HUES6 (cell line): Measurements from ENCODE around the gene ZFYVE16.
A peak's percentile ranks its signal among the peaks of the same experiment; 100 is the strongest.
"Not testable (repeated sequence)": the region's sequence is repeated elsewhere in the genome, so short reads cannot be mapped to it uniquely, and the experiment has no call there.

Experiments used
- H3K27ac ChIP-seq: 2 replicates; pipeline ENCODE4 v1.7.0; 2013; ENCODE audit warnings: low read depth, mild to moderate bottlenecking, low read length, inconsistent platforms
- H3K27me3 ChIP-seq: 2 replicates; pipeline ENCODE4 v1.6.1; 2013; ENCODE audit warnings: low read length; ENCODE audit not compliant: control insufficient read depth, insufficient read depth
- H3K36me3 ChIP-seq: 2 replicates; pipeline ENCODE4 v1.6.1; 2013; ENCODE audit warnings: low read length; ENCODE audit not compliant: control insufficient read depth, insufficient read depth
- H3K4me1 ChIP-seq: 2 replicates; pipeline ENCODE4 v1.6.1; 2013; ENCODE audit warnings: low read length; ENCODE audit not compliant: control insufficient read depth, insufficient read depth
- H3K4me3 ChIP-seq: 2 replicates; pipeline ENCODE4 v1.5.1; 2013; ENCODE audit warnings: low read depth, low read length
- H3K9ac ChIP-seq: one replicate; pipeline ENCODE4 v1.6.1; 2013; ENCODE audit warnings: mild to moderate bottlenecking, low read length
- H3K9me3 ChIP-seq: 2 replicates; pipeline ENCODE4 v1.6.1; 2013; ENCODE audit warnings: low read depth, low read length; ENCODE audit not compliant: control insufficient read depth, insufficient read depth

The ZFYVE16 gene

GRCh38 chr5:80387063-80387768, 20.6 kb upstream of the ZFYVE16 start:
- Histone ChIP-seq H3K36me3 (no peaks in the 10 kb centered on the region), H3K4me1 (peaks cover 9% of the 10 kb centered on the region; the same call in 1 of the 2 replicates), H3K27ac (no peak overlapping the region), H3K9ac (no peak overlapping the region), H3K27me3 (no peaks in the 10 kb centered on the region), H3K4me3 (no peak overlapping the region), H3K9me3 (peaks cover 4% of the 10 kb centered on the region; the same call in 1 of the 2 replicates)

DNA sequence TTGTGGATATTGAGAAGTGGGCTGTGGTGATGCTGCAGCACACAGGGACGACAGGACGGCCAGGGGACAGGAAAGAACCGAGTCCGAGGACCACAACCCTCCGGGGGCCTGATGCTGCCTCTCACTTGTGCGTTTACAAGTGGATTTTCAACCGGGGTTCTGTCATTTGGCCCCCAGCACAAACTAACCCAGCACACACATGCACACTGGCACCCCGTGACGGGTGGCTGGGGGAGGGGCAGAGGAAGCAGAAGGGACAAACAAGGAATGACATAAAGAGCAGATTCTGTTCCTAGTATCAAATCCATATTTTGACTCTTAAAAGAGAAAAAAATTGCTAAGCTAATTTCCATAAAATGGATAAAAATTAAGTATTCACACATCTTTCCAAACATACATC, 18.3 kb upstream of the ZFYVE16 start:
- Histone ChIP-seq H3K9ac (no peak overlapping the region), H3K27me3 (no peaks in the 10 kb centered on the region), H3K4me1 (peaks cover 9% of the 10 kb centered on the region; the same call in 1 of the 2 replicates), H3K36me3 (no peaks in the 10 kb centered on the region), H3K4me3 (no peak overlapping the region), H3K27ac (no peak overlapping the region), H3K9me3 (peaks cover 4% of the 10 kb centered on the region; the same call in 1 of the 2 replicates)

- not testable (repeated sequence) for H3K4me1 ChIP-seq, H3K4me3 ChIP-seq
Observed at GRCh38 chr5:80390413-80390812, 17.5 kb upstream of the ZFYVE16 start.

GRCh38 chr5:80391267-80391666, 16.6 kb upstream of the ZFYVE16 start:
- not testable (repeated sequence) for H3K4me3 ChIP-seq, H3K9ac ChIP-seq, H3K27me3 ChIP-seq, H3K36me3 ChIP-seq, H3K27ac ChIP-seq, H3K9me3 ChIP-seq, H3K4me1 ChIP-seq

More at GRCh38 chr5:80390413-80390812, 17.5 kb upstream of the ZFYVE16 start:
- H3K9ac ChIP-seq, H3K27me3 ChIP-seq, H3K27ac ChIP-seq, H3K36me3 ChIP-seq, H3K9me3 ChIP-seq: not testable (repeated sequence)

- no peak overlapping the region for H3K27ac ChIP-seq
- no peak overlapping the region for H3K4me3 ChIP-seq
- no peak overlapping the region for H3K9ac ChIP-seq
- no peaks in the 10 kb centered on the region for H3K27me3 ChIP-seq
- peaks cover 12% of the 10 kb centered on the region; the same call in 1 of the 2 replicates for H3K9me3 ChIP-seq
- H3K4me1 ChIP-seq = no peaks in the 10 kb centered on the region
- no peaks in the 10 kb centered on the region for H3K36me3 ChIP-seq
Observed at GRCh38 chr5:80399526-80400239, 8.2 kb upstream of the ZFYVE16 start.

GRCh38 chr5:80400368-80400767, 7.5 kb upstream of the ZFYVE16 start:
- not testable (repeated sequence) for H3K27ac ChIP-seq, H3K4me3 ChIP-seq, H3K4me1 ChIP-seq, H3K9ac ChIP-seq, H3K36me3 ChIP-seq, H3K27me3 ChIP-seq
- peaks cover 12% of the 10 kb centered on the region; the same call in 1 of the 2 replicates for H3K9me3 ChIP-seq

GRCh38 chr5:80403782-80404181, 4.1 kb upstream of the ZFYVE16 start:
- Histone ChIP-seq H3K36me3 (no peaks in the 10 kb centered on the region), H3K27me3 (no peaks in the 10 kb centered on the region), H3K4me3 (no peak overlapping the region), H3K9ac (no peak overlapping the region), H3K27ac (no peak overlapping the region), H3K4me1 (no peaks in the 10 kb centered on the region), H3K9me3 (no peaks in the 10 kb centered on the region)

DNA sequence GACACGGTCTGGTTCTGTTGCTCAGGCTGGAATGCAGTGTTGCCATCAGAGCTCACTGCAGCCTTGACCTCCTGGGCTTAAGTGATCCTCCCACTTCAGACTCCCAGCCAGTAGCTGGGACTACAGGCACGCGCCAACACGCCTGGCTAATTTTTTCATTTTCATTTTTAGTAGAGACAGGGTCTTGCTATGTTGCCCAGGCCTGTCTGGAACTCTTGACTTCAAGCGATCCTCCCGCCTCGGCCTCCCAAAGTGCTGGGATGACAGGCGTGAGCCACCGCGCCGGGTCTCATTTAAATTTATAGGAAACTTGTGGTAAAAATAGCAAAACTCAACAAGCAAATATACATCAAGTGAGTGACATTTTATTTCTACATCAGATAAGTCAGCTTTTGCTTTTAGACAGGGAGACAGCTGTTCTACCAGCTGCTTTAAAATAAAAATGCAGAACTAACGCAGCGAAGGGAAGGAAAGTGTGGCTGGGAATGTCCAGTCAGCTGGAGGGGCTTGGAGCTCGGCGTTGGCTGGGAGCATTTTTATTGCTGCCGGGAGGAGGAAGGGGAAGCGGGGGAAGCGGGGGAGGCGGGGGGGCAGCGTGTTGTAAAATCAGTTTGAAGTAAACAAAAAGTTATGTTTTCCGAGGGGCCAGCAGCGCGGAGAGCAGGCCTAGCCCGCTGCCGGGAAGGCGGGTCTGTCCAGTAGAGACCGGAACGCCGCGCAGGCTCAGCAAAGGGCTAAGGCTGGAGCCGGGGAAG, 707 bp upstream of the ZFYVE16 start:
- Histone ChIP-seq H3K9me3 (no peaks in the 10 kb centered on the region), H3K4me1 (no peaks in the 10 kb centered on the region), H3K36me3 (peaks cover 3% of the 10 kb centered on the region), H3K27me3 (no peaks in the 10 kb centered on the region), H3K9ac (peak overlapping the region; percentile 83), H3K27ac (no peak overlapping the region; the same call in 1 of the 2 replicates), H3K4me3 (peak overlapping the region; percentile 78)

DNA sequence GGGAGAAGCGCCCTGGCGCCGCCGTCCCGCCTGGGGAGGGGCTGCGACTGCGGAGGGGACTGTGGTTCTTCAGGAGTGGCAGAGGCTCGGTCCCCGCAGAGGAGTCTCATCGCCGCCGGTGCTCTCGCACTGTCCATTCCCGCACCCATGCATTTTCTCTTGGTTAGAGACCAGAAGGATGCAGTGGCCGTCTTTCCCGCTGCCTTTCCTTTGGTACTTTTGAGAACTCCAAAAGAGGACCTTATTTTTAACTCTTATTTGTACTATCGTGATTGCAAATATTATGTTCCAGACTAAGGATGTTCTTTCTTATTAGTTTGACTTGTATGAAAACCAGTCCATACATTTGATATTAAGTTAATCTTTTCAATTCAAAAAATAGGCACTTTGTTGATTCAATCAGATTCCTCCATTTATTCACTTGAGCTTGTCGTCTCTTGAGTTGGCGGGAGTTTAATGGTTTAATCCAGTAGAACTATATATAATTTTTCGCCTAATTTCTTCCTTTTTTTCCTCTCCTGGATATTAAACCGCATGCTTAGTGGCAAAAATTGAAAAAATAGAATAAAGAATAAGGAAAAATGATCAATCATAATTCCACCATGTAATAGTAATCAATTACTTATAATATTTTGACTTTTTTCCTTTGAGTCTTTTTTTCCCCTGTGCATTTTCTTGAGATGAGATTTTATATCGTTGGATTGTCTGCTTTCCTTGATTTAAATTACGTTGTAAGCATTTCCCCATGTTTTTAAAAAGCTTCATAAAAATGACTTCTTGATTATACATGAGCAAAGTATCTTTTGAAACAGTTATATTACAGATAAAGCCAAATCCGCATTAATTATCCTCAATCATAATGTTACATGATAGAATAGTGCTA, 861 bp downstream of the ZFYVE16 start:
- Histone ChIP-seq H3K27ac (peak overlapping the region; percentile 73; the same call in 1 of the 2 replicates), H3K4me1 (no peaks in the 10 kb centered on the region), H3K9ac (peak overlapping the region; percentile 83)

DNA sequence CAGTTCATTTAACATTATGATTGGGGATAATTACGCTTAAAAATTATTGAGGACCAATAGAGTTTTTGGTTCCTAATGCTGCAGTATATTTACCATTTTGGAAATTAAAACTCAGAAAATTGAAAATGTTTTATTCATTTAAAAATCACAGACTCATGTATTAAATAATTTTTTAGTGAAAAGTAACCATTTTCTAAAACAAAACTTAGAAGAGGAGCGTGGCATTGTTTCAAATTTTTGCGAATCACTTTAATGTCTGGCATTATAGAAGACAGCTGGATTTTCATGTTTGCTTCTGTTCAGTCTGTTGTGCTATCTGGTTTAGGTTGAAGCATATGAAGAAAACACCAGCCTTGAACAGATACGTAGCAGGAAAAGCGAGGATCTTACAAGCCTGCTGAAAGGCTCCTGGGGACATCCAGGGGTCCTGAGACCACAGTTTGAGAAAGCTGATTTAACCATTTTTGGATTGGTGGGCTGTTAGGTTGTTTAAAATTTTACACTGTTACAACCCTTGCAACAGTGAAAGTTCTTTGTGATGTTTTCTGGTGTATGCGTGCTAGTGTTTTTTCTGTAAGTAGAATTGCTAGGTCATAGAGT, 1.6 kb downstream of the ZFYVE16 start:
- peak overlapping the region; percentile 78 for H3K4me3 ChIP-seq
- peak overlapping the region; percentile 5 for H3K9ac ChIP-seq
- H3K27me3 ChIP-seq = no peaks in the 10 kb centered on the region
- H3K36me3 ChIP-seq = peaks cover 3% of the 10 kb centered on the region
- no peak overlapping the region for H3K27ac ChIP-seq
- no peaks in the 10 kb centered on the region for H3K9me3 ChIP-seq
- no peaks in the 10 kb centered on the region for H3K4me1 ChIP-seq

More for the DNA sequence above, 861 bp downstream of the ZFYVE16 start:
- Histone ChIP-seq H3K9me3 (no peaks in the 10 kb centered on the region), H3K27me3 (no peaks in the 10 kb centered on the region), H3K36me3 (peaks cover 3% of the 10 kb centered on the region), H3K4me3 (peak overlapping the region; percentile 78)
